H1 (cell line): Measurements from ENCODE around the gene GARIN3. TPM values are rescaled to one million over a fixed set of nuclear protein-coding genes. Genes with fewer than 3 reads are reported as not detected.

Source experiments
- ATF3 ChIP-seq: IDR thresholded peaks from 2 replicates; pipeline ENCODE4 v1.6.1; 2011; ENCODE audit warnings: low read depth, mild to moderate bottlenecking, low read length; ENCODE audit not compliant: insufficient read depth
- CBX8 ChIP-seq: fragments of 300-800, 300-1000 bp; sonication (generic); IDR thresholded peaks from 2 replicates; pipeline ENCODE4 v1.7.1; 2016; ENCODE audit warnings: low read depth, low read length, borderline replicate concordance
- CHD2 ChIP-seq: IDR thresholded peaks from 2 replicates; pipeline ENCODE4 v1.6.1; 2012; ENCODE audit warnings: low read length, improper control_type of control experiment
- POU5F1 ChIP-seq: IDR thresholded peaks from 2 replicates; pipeline ENCODE4 v1.6.1; 2011; ENCODE audit warnings: low read depth, mild to moderate bottlenecking, low read length, moderate library complexity
- polyA plus RNA-seq, 7 experiments: library from polyadenylated mRNA; depleted of rRNA in 3 of 7; stranded (reverse) in 5 of 7; unstranded in 2 of 7; fragments of >200 nt in 5 of 7; fragments of 200-250 nt in 2 of 7; gene quantifications; 1 replicate in 5 of 7; 2 replicates in 1 of 7; 4 replicates in 1 of 7; pipeline versions ENCODE4 v1.2.1 to v1.2.3, GENCODE V29; 2011 to 2013; ENCODE audit warnings: missing spikeins in 2 of 7, mixed read lengths in 2 of 7
- total RNA-seq: library from RNA; stranded (reverse); fragmentation: NEBNext Ultra II Directional; extraction: Animal tissue kit (Norgen Biotek cat#: 25700); gene quantifications from 2 replicates; pipeline ENCODE4 v1.2.1, GENCODE V29; 2021

GARIN3 gene
- total and polyA plus RNA-seq, 2 of the 8 experiments (the other 6 are each of a cell fraction or from before 2014, with no cell fraction given) = not detected

- TF ChIP-seq CBX8 (no peak), CHD2 (no peak), POU5F1 (no peak), ATF3 (no peak)
Measured at GRCh38 chr5:157161996-157162395, 4.1 kb downstream of the GARIN3 start (continued).
